PC-9 (cell line): ENCODE results near the gene C3orf70. TPM values are rescaled to one million over a fixed set of nuclear protein-coding genes. Genes with fewer than 3 reads are reported as not detected.

Experiments
- BruUV-seq: library from RNA; stranded (reverse); fragments of 400-500 nt; replicated peaks from 2 replicates; lab custom pipeline; 2021; lab: Mats Ljungman, UMichigan
- CTCF ChIA-PET: fragments of 300-600 bp; sonication (Branson Sonifier 250); formaldehyde crosslinking; loops from one replicate; lab custom pipeline; 2022; ENCODE audit warnings: antibody characterized with exemption; lab: Charles Lee
- POLR2A ChIA-PET: fragments of 300-600 bp; sonication (Branson Sonifier 250); formaldehyde crosslinking; loops from one replicate; lab custom pipeline; 2022; ENCODE audit warnings: antibody characterized with exemption; ENCODE audit not compliant: unreplicated experiment; lab: Charles Lee
- DNase-seq, 2 experiments: peaks; one replicate each; pipeline versions ENCODE4 v3.0.0 to v3.0.0-alpha.2; 2015 to 2022; ENCODE audit warnings: mixed read lengths in 1 of 2
- H2AFZ ChIP-seq: fragments of 200-600 bp; sonication (generic); 2 replicates; pipeline ENCODE4 v1.8.1; 2017; ENCODE audit warnings: antibody characterized with exemption
- H3F3A ChIP-seq: fragments of 200-600 bp; sonication (generic); 2 replicates; pipeline ENCODE4 v1.8.1; 2017; ENCODE audit warnings: antibody characterized with exemption, mild to moderate bottlenecking, low read depth; ENCODE audit not compliant: insufficient read depth
- H3K27ac ChIP-seq: fragments of 200-600 bp; sonication (generic); 2 replicates; pipeline ENCODE4 v1.6.1; 2016; ENCODE audit warnings: mixed run types
- H3K27me3 ChIP-seq: fragments of 200-600 bp; sonication (generic); 2 replicates; pipeline ENCODE4 v1.6.1; 2016; ENCODE audit warnings: low read depth, mixed run types; ENCODE audit not compliant: insufficient read depth
- H3K36me3 ChIP-seq: fragments of 200-600 bp; sonication (generic); 2 replicates; pipeline ENCODE4 v1.6.1; 2016; ENCODE audit warnings: low read depth, mixed run types
- H3K4me1 ChIP-seq: fragments of 200-600 bp; sonication (generic); replicated peaks from 2 replicates; pipeline ENCODE4 v1.6.1; 2016; ENCODE audit warnings: mixed run types; ENCODE audit not compliant: insufficient read depth
- H3K4me2 ChIP-seq: fragments of 200-600 bp; sonication (generic); 2 replicates; pipeline ENCODE4 v1.6.1; 2017; ENCODE audit warnings: mixed run types
- H3K4me3 ChIP-seq: fragments of 200-600 bp; sonication (generic); 2 replicates; pipeline ENCODE4 v1.6.1; 2016; ENCODE audit warnings: mixed run types
- H3K79me2 ChIP-seq: fragments of 200-600 bp; sonication (generic); 2 replicates; pipeline ENCODE4 v1.6.1; 2017; ENCODE audit warnings: low read depth, mixed run types
- H3K9me2 ChIP-seq: fragments of 200-600 bp; sonication (generic); 2 replicates; pipeline ENCODE4 v1.8.1; 2017; ENCODE audit warnings: mild to moderate bottlenecking; ENCODE audit not compliant: insufficient read depth
- H3K9me3 ChIP-seq: fragments of 200-600 bp; sonication (generic); 2 replicates; pipeline ENCODE4 v1.8.1; 2016; ENCODE audit warnings: low read depth; ENCODE audit not compliant: insufficient read depth
- H4K20me1 ChIP-seq: fragments of 200-600 bp; sonication (generic); 2 replicates; pipeline ENCODE4 v1.8.1; 2017; ENCODE audit not compliant: insufficient read depth
- EZH2 ChIP-seq: fragments of 200-600 bp; sonication (generic); IDR thresholded peaks from 2 replicates; pipeline ENCODE4 v1.8.0; 2017; ENCODE audit warnings: antibody characterized with exemption, low read depth
- intact Hi-C: fragments of 100-400 bp; cut with micrococcal nuclease; formaldehyde crosslinking; loops from one replicate; pipeline ENCODE4 v1.10.0; 2022; ENCODE audit not compliant: unreplicated experiment
- total RNA-seq: library from RNA; stranded (reverse); gene quantifications from 2 replicates; pipeline ENCODE4 v1.2.3, GENCODE V29; 2021
- TF ChIP-seq, protein P1 (sequence below): fragments of 200-600 bp; sonication (generic); conservative IDR thresholded peaks from 2 replicates; pipeline ENCODE4 v1.6.1; 2017; ENCODE audit warnings: mixed run types, antibody characterized with exemption, mild to moderate bottlenecking, moderate library complexity

The C3orf70 gene
- total RNA-seq, 1 experiment from 2014 or later = not detected

- Histone ChIP-seq H3K79me2 (no peaks in the 10 kb centered on the region), H3K4me2 (0 out of 2 replicates have a peak overlapping the region, but pooled peaks have one; percentile 11), H4K20me1 (no peaks in the 10 kb centered on the region; the same call in 1 of the 2 replicates), H3K4me1 (no peaks in the 10 kb centered on the region), H3K36me3 (no peaks in the 10 kb centered on the region), H3K27ac (no peak overlapping the region), H3K9me2 (no peaks in the 10 kb centered on the region), H3K27me3 (peaks cover 37% of the 10 kb centered on the region), H3F3A (no peaks in the 10 kb centered on the region), H3K9me3 (no peaks in the 10 kb centered on the region), H3K4me3 (no peak overlapping the region), H2AFZ (no peak overlapping the region)
- no TSS peak for BruUV-seq
- TF ChIP-seq, protein P1, sequence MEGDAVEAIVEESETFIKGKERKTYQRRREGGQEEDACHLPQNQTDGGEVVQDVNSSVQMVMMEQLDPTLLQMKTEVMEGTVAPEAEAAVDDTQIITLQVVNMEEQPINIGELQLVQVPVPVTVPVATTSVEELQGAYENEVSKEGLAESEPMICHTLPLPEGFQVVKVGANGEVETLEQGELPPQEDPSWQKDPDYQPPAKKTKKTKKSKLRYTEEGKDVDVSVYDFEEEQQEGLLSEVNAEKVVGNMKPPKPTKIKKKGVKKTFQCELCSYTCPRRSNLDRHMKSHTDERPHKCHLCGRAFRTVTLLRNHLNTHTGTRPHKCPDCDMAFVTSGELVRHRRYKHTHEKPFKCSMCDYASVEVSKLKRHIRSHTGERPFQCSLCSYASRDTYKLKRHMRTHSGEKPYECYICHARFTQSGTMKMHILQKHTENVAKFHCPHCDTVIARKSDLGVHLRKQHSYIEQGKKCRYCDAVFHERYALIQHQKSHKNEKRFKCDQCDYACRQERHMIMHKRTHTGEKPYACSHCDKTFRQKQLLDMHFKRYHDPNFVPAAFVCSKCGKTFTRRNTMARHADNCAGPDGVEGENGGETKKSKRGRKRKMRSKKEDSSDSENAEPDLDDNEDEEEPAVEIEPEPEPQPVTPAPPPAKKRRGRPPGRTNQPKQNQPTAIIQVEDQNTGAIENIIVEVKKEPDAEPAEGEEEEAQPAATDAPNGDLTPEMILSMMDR = no peak
- TF ChIP-seq EZH2 = no peak
- POLR2A ChIA-PET = no interaction called here
- CTCF ChIA-PET = no interaction called here
- DNase-seq = no peak
- intact Hi-C loops = no loop called here
Observed at GRCh38 chr3:185087419-185087818, 65.4 kb downstream of the C3orf70 start.

GRCh38 chr3:185084901-185085300 is 68.0 kb downstream of the C3orf70 start:
- Histone ChIP-seq H3F3A (no peaks in the 10 kb centered on the region), H3K9me2 (no peaks in the 10 kb centered on the region), H3K79me2 (no peaks in the 10 kb centered on the region), H3K9me3 (no peaks in the 10 kb centered on the region), H3K4me1 (no peaks in the 10 kb centered on the region), H3K4me3 (no peak overlapping the region), H3K27me3 (peaks cover 42% of the 10 kb centered on the region), H4K20me1 (no peaks in the 10 kb centered on the region), H3K4me2 (no peak overlapping the region), H3K27ac (no peak overlapping the region), H2AFZ (no peak overlapping the region), H3K36me3 (no peaks in the 10 kb centered on the region)
- no peak for TF ChIP-seq EZH2
- TF ChIP-seq, protein P1 = no peak
- intact Hi-C loops = no loop called here
- no TSS peak for BruUV-seq
- ChIA-PET CTCF (no interaction called here), POLR2A (interaction anchor here (0.8 kb wide), 1 partner anchor 1654 kb away, joined by 6 read pairs; no protein-coding TSS in a partner anchor)
- DNase-seq = no peak

DNA sequence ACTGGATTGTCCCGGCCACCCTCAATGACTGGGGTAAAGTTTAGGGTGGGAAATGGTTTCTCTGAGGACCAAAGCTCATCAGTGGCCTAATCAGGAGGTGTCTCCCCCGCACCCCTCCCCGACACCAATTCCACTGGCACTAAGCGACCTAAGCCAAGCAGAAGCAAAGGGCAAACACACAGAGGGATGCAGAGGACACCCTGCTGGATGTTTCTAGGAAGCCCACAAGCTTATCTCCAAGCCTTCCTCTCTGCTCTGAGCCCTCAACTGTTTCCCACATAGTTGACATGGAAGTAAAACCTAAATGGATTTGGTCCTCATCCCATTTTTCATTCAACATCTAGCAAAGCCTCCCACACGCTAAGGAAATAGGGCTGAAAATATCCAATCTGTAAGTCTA is 68.5 kb downstream of the C3orf70 start:
- BruUV-seq = no TSS peak
- TF ChIP-seq EZH2 = no peak
- TF ChIP-seq, protein P1 = no peak
- H3K27ac ChIP-seq = no peak overlapping the region
- no peaks in the 10 kb centered on the region for H3K9me2 ChIP-seq
- DNase-seq = no peak
- intact Hi-C loops = no loop called here
- H3K79me2 ChIP-seq = no peaks in the 10 kb centered on the region
- H3K9me3 ChIP-seq = no peaks in the 10 kb centered on the region
- POLR2A ChIA-PET = interaction anchor here (0.8 kb wide), 1 partner anchor 1655 kb away, joined by 6 read pairs; no protein-coding TSS in a partner anchor
- H3K4me2 ChIP-seq = no peak overlapping the region
- no peaks in the 10 kb centered on the region for H3K4me1 ChIP-seq
- no peaks in the 10 kb centered on the region for H3K36me3 ChIP-seq
- H2AFZ ChIP-seq = no peak overlapping the region
- H4K20me1 ChIP-seq = no peaks in the 10 kb centered on the region
- CTCF ChIA-PET = interaction anchor here (0.5 kb wide), 1 partner anchor 279 kb away, joined by 3 read pairs; no protein-coding TSS in a partner anchor
- H3F3A ChIP-seq = no peaks in the 10 kb centered on the region
- H3K27me3 ChIP-seq = peaks cover 43% of the 10 kb centered on the region
- no peak overlapping the region for H3K4me3 ChIP-seq
